ENCODE data around the gene UBA52. TPM values are rescaled to one million over a fixed set of nuclear protein-coding genes. Genes with fewer than 3 reads are reported as not detected.
A peak's percentile ranks its signal among the peaks of the same experiment; 100 is the strongest.
"Not testable (repeated sequence)": the region's sequence is repeated elsewhere in the genome, so short reads cannot be mapped to it uniquely, and the experiment has no call there.

Gene UBA52
- polyA plus RNA-seq, 1 donor: 1,296 TPM

DNA sequence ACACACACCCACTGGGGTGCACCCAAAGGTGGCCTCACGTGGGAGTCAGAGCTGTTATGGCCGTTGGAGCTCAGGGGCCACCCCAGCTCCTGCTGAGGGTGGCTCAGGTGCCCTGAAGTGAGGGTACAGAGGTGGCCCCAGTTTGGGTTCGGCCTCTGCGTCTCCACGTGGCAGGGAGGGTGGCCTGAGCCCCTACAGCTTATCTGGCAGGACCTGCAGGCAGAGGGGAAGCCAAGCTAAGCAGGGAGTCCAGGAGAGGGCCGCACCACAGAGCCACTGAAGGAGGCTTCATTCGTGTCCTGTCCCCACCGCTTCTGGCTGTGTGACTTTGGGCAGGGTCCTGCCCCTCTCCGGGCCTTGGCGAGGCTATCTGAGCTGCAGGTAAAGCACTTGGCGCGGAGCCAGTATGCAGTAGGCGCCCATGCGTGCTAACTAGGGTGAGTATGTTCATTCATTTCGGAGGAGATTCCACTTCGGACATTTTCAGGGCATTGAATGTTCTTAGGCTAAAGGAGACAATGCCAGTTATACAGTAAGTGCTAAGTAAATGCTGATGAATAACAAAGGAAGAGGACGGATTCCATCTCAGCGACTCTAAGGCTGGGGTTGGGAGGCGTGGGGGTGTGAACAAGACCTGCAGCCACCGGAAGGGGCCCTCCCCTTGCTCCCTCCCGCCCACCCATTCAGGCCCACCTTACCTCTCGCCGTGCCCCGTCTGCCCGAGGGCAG, 21.9 kb downstream of the UBA52 start:
- no peak for DNase-seq

DNA sequence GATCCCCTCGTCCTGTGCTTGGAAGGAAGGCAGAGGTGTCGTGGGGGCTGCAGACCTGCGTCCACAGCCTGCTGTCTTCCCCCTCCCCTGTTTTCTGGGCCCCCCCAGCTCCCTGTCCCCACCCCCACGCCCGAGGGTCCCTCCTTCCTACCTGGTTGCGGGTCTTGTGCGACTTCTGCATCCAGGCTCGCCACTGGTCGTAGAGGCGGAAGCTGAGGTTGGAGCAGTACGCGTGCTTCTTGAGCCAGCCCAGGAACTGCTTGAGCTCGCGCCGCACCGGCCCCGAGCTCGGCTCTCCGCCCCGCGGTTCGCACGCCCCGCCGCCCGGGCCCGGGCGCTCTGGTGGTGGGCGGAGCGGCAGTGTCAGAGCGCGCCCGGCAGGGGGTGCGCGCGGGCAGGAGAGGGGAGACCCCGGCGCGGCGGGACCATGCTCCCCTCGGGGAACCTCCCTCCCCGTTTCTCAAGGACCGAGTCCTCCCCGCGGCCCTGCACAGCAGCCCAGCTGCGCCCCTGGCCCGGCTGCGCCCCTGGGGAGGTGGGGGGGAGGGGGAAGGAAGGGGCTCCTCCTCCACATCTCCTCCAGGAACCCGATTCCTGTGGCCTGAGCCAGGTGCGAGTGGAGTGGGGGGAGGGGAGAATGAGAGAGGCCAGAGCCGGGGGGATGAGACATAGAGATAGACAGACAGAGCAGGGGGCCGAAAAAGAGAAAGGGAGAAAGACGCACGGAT, 22.6 kb downstream of the UBA52 start:
- peak; percentile 89 for DNase-seq

GRCh38 chr19:18594824-18595373, 23.2 kb downstream of the UBA52 start:
- no peak for DNase-seq

- DNase-seq: no peak
Observed at GRCh38 chr19:18595475-18595874, 23.8 kb downstream of the UBA52 start.

- DNase-seq: no peak
Observed at GRCh38 chr19:18596752-18597157, 25.1 kb downstream of the UBA52 start.

DNA sequence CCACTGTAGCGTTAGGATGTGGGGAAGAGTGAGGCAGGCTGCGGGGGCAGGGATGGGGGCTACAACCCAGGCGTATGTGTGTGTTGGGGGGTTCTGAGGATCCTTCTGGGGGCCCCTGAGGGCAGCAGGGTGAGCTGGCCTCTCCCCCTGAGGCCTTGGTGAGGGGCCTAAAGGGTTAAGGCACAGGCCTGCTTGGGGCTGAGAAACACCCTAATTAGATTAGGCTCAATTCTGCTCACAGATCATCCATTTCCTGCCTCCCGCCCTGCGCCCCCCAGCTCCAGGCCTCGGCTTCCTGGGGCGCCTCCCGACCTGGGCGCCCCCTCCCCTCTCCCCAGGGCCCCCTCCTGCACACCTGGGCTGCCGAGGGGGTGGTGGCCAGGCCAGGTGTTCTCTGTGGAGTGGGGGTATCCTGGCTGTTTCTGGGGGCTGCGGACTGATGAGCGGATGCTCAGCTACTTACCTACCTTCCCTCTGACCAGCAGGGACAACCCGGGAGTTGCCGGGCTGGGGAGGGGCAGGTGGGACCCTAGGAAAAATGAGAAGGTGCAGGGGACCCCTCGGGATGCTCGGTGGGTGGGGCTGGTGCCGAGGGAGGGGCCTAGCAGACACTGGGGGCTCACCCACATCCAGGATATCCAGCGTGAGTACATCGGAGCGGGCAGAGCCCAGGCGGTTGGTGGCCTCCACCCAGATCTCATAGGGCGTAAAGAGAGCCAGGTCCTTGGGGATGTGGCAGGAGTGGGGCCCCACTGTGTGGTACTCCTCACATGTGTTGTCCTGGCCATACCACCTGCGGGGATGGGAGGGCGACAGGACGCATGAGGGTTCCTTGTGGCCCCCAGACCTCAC, 26.4 kb downstream of the UBA52 start:
- no peak for DNase-seq

DNA sequence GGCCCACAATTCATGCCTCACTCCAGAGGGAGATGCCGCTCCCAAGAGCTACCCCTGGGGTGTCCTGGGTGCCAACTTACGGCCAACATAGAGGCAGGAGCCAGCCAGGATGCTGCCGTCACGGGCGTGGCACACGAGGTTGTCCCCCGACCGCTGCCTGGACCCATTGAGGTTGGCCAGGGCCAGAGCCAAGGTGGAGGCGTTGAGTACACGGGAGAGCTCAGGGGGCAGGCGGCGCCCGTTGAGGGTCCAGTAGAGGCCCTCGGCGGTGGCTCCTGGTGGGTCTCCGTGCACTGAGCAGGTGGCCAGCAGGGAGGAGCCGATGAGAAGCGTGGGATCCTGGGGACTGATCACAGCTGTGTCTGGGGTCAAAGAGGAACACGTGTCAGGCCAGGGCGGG, 27.8 kb downstream of the UBA52 start:
- DNase-seq: no peak

DNA sequence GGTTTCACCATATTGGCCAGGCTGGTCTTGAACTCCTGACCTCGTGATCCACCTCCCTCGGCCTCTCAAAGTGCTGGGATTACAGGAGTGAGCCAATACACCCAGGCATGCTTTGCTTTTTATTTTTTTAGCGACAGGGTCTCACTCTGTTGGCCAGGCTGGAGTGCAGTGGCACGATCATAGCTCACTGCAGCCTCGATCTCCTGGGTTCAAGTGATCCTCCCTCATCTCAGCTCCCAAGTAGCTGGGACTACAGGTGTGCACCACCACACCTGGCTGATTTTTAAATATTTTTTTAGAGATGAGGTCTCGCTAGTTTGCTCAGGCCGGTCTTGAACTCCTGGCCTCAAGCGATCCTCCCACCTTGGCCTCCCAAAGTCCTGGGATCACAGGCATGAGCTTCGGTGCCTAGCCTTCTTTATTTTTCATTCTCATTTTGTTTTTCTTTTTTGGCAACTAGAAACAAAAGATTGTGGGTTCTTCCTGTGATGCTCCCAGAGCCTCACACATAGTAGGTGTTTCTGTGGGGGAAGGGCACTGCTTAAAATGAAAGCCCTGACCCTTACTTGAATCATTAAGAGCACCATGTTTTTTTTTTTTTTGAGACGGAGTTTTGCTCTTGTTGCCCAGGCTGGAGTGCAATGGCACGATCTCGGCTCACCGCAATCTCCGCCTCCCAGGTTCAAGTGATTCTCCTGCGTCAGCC, 29.2 kb downstream of the UBA52 start:
- not testable (repeated sequence) for DNase-seq

DNA sequence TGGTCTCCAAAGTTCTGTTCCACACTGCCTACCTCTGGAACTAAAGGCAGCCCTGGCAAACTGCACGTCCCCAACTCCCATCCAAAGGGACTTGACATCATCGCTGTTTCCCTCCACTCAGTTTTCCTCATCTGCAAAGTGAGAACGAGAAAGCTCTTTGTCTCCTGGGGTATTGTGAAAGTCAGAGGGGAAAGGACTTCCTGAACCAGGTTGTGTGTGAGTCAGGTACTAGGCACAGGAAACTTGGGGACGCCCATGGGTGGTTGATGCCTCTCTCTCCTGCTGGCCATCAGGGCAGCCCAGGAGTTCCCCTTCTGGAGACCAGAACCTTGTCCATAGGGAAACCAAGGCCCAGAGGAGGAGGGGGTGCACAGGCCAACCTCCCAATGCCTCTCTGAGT, 30.2 kb downstream of the UBA52 start:
- DNase-seq: no peak

GRCh38 chr19:18603255-18603957, 31.7 kb downstream of the UBA52 start:
- no peak for DNase-seq

DNA sequence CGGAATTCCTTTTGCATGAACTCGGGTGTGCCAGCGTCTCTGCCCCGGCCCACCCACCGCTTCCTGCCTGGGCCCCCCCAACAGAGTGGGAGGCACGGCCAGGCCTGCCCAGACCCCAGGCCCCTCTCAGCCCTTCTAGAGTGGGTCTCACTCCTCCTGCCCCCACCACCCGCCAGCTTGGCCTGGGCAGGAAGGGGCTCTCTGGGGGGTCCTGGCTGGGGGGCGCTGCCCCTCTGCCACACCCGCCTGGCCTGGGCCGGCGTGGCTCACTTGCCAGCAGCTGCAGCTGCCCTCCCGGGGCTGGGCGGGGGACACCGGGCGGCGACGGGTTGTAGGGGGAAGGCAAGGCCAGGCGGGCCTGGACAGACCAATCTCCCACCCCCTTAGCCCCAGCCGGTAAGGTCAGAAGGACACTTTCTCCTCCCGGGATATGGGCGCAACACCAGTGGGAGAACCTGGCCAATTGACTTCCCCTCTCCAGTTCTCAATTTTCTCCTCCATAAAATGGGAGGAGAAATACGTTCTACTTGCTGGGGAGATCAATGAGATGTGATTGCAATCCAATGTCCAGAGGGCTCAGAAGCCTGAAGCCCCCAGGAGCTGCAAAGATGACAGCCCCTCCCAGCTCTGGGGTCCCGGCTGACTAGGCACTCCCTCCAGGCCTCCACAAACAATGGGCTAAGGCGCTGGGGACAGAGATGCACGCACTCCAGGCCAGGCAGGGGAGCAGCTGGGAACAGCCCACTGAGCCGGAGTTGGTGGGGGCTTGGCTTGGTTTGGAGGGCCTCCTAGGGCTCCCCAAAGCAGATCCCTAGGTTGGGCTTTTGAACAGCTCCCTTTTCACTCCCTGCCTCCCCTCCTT, 32.5 kb downstream of the UBA52 start:
- no peak for DNase-seq

DNA sequence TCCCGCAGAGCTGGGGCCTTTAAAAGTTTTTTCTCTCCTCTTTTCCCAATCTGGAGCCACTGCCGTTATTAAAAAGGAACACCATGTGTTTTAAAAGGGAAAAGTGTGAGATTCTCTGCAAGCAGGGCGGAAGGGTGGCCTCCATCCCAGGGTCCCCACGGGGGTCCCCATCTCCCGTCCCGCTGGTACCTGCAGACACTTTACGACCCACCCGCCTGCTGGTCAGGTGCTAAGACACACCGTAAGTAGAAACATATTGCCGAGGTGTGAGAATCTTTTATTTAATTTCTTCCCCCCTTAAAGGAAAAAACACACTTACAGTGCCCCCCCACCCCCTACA, 33.1 kb downstream of the UBA52 start:
- no peak for DNase-seq

GRCh38 chr19:18605196-18605545, 33.5 kb downstream of the UBA52 start:
- DNase-seq: no peak

DNA sequence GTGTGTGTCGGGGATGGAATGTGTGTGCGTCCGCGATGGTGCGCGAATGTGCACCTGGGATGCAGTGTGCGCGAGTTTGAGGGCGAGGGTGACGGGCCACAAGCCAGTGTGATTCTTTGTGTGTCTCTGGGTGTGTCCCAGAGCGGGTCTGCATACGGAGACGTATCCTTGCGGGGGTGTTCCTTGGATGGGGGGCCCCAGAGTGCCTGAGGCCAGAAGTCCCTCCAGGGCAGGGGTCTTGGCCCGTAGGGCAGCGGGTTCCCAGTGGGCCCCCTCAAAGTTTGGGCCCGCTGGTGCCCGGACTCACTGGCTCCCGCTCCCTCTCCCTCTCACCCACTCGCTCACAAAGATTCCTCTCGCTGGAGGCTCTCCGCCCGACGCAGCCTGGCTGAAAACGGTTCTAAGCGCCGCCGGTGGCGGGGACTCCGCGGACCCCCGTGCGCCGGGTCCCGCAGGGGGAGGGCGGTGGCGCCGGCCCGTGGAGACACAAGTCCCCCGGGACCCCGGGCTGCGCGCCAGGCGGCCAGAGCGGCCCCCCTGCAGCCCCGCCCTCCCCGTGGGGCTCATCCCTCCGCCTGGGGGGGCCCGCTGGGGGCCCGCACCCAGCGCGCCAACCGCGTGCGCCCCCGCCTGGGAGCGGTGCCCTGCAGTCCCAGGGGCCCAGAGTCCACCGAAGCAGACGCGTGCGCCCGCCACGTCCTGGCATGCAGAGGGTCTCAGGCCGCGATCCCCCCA, 34.1 kb downstream of the UBA52 start:
- DNase-seq: no peak

DNA sequence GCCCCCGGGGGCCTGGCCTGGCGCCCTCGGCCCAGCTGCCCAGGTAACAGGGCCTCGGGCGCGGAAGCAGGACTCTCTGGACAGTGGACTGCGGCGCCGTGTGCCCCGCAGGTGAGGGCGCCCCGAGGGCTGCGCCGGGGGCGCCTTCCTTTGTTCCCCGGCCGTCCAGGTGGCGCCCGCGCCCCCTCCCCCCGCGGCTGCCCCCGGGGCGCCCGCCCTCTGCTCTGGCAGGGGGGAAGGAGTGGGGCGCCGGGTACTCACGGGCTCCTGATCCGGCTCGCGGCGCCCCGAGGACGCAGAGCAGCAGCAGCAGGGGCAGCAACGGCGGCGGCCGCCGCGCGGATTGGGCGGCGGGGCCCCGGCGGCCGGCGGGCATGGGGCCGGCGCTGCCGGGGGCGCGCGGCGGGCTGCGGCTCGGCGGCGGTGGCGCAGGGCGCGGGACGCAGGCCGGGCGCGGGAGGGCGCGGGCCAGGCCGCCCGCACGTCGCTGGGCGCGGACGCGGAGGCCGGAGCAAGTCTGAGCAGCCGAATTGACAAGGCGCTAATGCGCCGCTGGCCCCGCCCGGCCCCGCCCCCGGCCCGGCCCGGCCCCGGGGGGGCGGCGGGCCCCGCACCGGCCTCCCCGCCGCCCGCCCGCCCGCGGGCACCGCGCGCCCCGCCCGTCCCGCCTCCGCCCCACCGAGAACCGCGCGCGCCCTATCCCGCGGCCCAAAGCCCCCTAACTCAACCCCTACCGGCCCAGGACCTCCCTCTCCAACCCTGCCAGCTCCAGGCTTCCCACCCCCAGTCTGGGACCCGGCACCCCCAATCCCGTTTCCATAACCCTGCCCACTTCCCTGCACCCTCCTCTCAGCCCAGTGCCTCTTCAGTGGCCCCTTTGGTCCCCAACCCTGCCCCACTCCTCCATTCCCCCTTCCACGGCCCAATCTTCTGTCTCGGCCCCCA, 34.9 kb downstream of the UBA52 start, which contains the start of gene CRLF1:
Gene CRLF1, minus strand, starts transcription at position 519 of the 945 bp plus-strand sequence. Its CDS starts 143 bp downstream, at position 376.
- DNase-seq: no peak

- DNase-seq: no peak
Observed at GRCh38 chr19:18607226-18608101, 35.8 kb downstream of the UBA52 start.

DNA sequence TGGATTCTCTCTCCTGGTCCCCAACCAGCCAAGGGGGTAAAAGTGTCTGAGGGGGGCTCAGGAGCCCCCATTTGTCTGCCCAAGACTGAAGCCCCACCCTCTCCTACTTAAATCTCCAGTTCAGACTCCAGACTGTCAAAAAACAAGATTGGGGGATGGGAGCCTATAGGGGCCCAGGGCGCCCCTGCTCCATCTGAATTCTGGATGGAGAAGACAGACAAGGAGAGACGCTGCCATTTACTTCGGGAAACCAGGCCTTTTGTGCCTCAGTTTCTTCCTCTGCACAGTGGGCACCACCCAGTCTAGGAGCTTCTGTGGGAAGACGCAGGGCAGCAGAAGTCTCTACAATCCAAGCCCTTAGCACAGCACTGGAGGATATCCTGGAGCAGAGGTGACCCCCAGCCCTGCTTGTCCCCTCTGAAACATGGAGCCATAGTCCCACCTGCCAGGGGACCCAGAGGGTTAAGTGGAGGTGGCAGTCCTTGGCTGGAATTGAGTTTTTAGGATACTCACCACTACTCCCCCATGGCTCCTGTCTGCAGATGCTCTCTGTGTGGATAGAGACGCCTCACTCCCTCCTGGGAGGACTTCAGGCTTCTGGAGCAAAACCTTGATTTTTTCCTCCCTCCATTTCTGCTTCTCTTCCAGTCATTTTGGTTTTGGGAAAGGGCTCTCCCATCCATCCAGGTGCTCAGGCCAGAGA, 36.6 kb downstream of the UBA52 start:
- DNase-seq: no peak

Data from hindlimb muscle (tissue), 1 donor.